GM20431 (cell line): ENCODE data around the gene C1QTNF8.

Experiments used
- in situ Hi-C: fragments of 300-500 bp; cut with MseI, MboI; formaldehyde crosslinking; loops from one replicate; pipeline ENCODE4 v1.15.0; 2020; ENCODE audit warnings: low sequenced_read_pairs; ENCODE audit not compliant: unreplicated experiment

Gene C1QTNF8

GRCh38 chr16:1066584-1067172 lies 29.4 kb downstream of the C1QTNF8 start:
- in situ Hi-C loops = no loop called here

- in situ Hi-C loops = no loop called here
Measured at GRCh38 chr16:1065469-1066128, 30.4 kb downstream of the C1QTNF8 start.

- in situ Hi-C loops = no loop called here
Measured at GRCh38 chr16:1063728-1064127, 32.3 kb downstream of the C1QTNF8 start.

GRCh38 chr16:1062895-1063294 lies 33.1 kb downstream of the C1QTNF8 start:
- in situ Hi-C loops = no loop called here

- in situ Hi-C loops = no loop called here
Measured at GRCh38 chr16:1061769-1062505, 34.1 kb downstream of the C1QTNF8 start.

GRCh38 chr16:1060416-1061340 lies 35.4 kb downstream of the C1QTNF8 start:
- in situ Hi-C loops = no loop called here

- in situ Hi-C loops = no loop called here
Measured at GRCh38 chr16:1059310-1059709, 36.7 kb downstream of the C1QTNF8 start.

- in situ Hi-C loops = no loop called here
Measured at GRCh38 chr16:1058216-1058615, 37.8 kb downstream of the C1QTNF8 start.

GRCh38 chr16:1057252-1057932 lies 38.7 kb downstream of the C1QTNF8 start:
- in situ Hi-C loops = no loop called here

GRCh38 chr16:1056196-1056595 lies 39.8 kb downstream of the C1QTNF8 start:
- in situ Hi-C loops = no loop called here

- in situ Hi-C loops = no loop called here
Measured at GRCh38 chr16:1055557-1055924, 40.5 kb downstream of the C1QTNF8 start.

GRCh38 chr16:1054660-1055556 lies 41.1 kb downstream of the C1QTNF8 start:
- in situ Hi-C loops = no loop called here

GRCh38 chr16:1053700-1054368 lies 42.2 kb downstream of the C1QTNF8 start:
- in situ Hi-C loops = no loop called here

- in situ Hi-C loops = no loop called here
Measured at GRCh38 chr16:1053121-1053521, 42.9 kb downstream of the C1QTNF8 start.

- in situ Hi-C loops = no loop called here
Measured at GRCh38 chr16:1052721-1053120, 43.3 kb downstream of the C1QTNF8 start.

GRCh38 chr16:1051446-1051845 lies 44.6 kb downstream of the C1QTNF8 start:
- in situ Hi-C loops = no loop called here

- in situ Hi-C loops = no loop called here
Measured at GRCh38 chr16:1050921-1051320, 45.1 kb downstream of the C1QTNF8 start.

GRCh38 chr16:1050516-1050915 lies 45.5 kb downstream of the C1QTNF8 start:
- in situ Hi-C loops = no loop called here

GRCh38 chr16:1049976-1050247 lies 46.1 kb downstream of the C1QTNF8 start:
- in situ Hi-C loops = no loop called here
